T follicular helper cell (primary cell): ENCODE data around the gene BCDIN3D.
A peak's percentile ranks its signal among the peaks of the same experiment; 100 is the strongest.
"Not testable (repeated sequence)": the region's sequence is repeated elsewhere in the genome, so short reads cannot be mapped to it uniquely, and the experiment has no call there.

ENCODE experiments used
- DNase-seq: peaks from one replicate; pipeline ENCODE4 v3.0.0-alpha.2; 2020; ENCODE audit warnings: low read depth
- total RNA-seq, 2 experiments: gene quantifications; one replicate each; lab custom pipeline; 2026; lab: John Stamatoyannopoulos, UW

BCDIN3D gene
- 10.8 to 20.2 reads per million in 2 experiments for total RNA-seq

DNA sequence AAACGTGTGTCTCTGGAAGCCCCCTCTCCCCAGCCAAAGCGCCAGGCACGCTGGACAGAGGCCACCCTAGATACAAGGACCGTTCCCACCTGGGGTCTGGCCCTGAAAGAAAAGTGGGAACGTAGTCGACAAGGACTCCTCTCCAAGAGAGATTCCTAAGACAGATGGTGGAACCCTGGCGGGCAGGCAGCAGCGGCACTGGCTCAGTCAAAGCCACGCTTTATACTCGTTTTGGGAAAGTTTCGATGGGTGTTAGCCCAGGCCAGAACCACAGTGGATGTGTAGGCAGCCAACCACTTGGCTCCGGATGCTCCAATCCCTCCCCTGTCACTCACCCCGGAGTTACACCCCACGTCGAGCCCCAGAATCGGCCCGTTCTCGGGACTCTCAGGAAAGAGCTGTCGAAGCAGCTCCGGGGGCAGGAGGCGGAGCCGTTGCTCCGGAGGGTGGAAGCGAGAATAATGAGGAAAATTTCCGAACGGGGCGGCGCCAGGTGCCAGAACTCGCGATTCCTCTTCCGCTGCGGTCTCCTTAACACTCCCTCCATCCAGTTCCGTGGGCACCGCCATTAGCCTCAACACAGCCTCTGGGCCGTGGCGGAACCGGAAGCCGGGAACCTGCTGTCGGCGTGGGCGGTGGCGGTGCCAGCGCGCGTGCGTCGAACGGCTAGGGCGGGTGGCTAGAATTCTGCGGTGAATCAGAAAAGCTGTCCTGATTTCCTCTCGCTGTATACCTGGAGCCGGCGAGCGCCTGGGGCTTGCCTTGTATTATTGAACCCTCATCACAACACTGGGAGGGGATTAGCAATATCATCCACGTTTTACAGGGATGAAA is at the start of gene BCDIN3D:
BCDIN3D (minus strand) TSS at position 588 of the 834 bp plus-strand sequence; CDS start at position 569, 19 bp downstream.
- DNase-seq = peak; percentile 86

- no peak for DNase-seq
Measured at GRCh38 chr12:49892084-49892731, 49.3 kb upstream of the BCDIN3D start.

GRCh38 chr12:49891476-49891875 is 48.6 kb upstream of the BCDIN3D start:
- no peak for DNase-seq

GRCh38 chr12:49891012-49891411 is 48.1 kb upstream of the BCDIN3D start:
- DNase-seq = no peak

GRCh38 chr12:49890096-49890461 is 47.2 kb upstream of the BCDIN3D start:
- DNase-seq = no peak

GRCh38 chr12:49889361-49890095 is 46.6 kb upstream of the BCDIN3D start:
- DNase-seq = no peak

DNA sequence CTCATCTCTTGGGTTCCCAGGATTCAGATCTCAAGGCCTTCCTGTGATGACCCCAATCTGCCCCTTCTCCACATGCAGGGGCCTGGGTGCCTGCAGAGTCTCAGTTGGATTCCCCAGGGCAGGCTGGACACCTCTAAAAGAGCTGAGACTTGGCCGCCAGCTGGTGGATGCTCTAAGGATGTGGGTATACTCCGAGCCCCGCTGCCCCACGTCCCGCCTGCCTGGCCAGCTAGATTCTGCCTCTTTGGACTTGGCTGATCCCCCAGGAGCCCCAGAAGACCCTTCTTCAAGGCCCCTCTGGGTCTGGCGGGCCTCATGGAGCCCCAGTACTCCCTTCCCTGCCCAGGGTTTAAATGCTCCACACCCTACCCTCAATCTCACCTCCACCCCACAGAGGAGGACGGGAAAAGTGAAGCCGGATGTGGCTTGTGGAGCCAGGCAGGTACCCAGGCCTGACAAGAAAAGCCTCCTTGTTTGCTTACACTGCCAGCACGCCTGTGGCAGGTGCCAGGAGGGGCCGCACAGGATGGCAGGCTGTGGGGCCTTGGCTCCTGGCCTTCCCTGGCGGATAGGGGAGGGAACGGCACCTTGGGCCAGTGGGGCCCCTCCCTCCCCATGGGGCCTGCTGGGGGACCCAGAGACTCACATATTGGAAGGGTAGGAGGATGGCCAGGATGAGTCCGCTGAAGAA is 45.7 kb upstream of the BCDIN3D start:
- no peak for DNase-seq

- no peak for DNase-seq
Measured at GRCh38 chr12:49887536-49888401, 44.9 kb upstream of the BCDIN3D start.

- no peak for DNase-seq
Measured at GRCh38 chr12:49887091-49887490, 44.2 kb upstream of the BCDIN3D start.

- no peak for DNase-seq
Measured at GRCh38 chr12:49885663-49886461, 43.0 kb upstream of the BCDIN3D start.

DNA sequence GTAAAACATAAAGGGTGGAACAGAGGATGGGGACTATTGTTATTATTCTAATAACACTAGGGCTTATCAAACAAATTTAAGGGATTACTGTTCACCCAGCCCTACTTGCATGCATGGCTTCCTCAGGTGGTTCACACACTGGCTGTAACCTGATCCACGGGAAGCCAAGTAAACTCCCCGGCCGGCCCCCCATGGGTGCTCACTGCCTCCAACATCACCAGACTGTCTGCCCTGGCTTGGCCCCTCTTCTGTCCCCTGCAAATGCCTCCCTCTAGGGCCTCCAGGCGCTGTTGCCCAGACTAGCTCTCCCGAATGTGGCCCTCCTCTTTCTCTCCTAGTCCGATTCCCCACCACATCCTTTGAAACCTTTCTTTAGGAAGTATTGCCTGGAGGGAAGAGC is 42.2 kb upstream of the BCDIN3D start:
- no peak for DNase-seq

DNA sequence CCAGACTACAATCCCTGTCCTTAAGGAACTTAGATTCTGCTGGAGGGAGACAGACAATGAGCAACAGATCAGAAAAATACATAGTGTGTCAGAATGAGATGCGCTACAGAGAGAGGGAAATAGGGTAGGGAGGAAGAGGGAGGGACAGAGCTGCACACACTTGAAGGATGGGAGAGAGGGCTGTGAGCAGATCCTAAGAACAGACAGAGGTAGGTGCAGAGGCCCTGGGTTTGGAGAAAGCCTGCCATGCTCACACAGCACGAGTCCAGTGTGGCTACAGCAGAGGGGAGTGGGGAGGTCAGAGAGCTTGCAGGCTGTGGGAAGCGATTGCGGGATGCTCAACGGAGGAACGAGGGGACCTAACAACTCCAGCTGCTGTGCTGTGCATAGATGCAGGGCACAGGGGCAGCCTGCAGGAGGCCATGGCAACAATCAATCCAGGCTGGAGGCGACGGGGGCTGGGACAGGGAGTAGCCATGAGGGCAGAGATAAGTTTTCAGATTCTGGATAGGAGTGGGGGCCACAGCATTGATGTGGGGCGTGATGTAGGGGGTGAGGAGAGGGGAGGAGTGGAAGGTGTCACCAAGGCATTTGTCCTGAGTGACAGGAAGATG is 40.1 kb upstream of the BCDIN3D start:
- DNase-seq = no peak

DNA sequence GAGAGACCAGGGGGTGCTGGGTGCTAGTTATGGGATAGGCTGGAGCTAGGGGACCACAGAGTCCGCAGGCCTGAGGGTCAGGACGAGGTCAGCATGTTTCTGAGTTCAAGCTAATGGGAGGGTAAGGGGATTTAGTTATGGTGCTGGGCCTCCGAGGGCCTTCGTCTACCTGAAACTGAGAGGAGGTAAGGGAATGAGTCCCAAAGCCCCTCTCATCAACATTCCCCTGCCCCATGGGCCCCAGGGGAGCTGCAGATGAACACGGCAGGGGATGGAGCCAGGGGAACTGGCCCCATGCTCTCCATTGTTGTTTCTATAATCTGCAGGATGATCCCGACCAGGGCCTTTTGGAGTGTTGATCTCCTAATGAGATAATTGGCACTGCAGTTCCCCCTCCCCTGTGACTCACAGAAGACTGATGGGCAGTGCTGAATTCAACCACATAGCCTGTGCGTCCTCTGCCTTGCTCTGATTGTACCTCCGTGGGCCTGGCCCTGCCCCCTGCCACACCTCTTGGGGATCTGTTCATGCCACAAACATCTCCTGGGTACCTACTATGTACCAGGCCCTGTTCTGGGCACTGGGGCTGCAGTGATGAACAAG is 39.4 kb upstream of the BCDIN3D start:
- DNase-seq = no peak

- no peak for DNase-seq
Measured at GRCh38 chr12:49881415-49882247, 38.7 kb upstream of the BCDIN3D start.

- DNase-seq = no peak
Measured at GRCh38 chr12:49880756-49881414, 38.0 kb upstream of the BCDIN3D start.

GRCh38 chr12:49879065-49879464 is 36.2 kb upstream of the BCDIN3D start:
- not testable (repeated sequence) for DNase-seq

DNA sequence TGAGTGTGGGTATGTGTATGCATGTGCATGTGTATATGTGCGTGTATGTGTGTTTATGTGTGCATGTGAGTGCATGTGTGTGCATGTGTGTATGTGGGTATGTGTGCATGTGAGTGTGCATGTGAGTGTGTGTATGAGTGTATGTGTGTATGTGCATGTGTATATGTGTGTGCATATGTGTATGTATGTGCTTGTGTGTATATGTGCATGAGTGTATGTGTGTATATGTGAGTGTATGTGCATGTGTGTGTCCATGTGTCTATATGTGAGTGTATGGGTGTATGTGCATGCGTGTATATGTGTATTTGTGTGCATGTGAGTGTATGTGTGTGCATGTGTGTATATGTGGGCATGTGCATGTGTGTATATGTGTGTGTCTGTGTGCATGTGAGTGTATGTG is 35.1 kb upstream of the BCDIN3D start:
- no peak for DNase-seq

DNA sequence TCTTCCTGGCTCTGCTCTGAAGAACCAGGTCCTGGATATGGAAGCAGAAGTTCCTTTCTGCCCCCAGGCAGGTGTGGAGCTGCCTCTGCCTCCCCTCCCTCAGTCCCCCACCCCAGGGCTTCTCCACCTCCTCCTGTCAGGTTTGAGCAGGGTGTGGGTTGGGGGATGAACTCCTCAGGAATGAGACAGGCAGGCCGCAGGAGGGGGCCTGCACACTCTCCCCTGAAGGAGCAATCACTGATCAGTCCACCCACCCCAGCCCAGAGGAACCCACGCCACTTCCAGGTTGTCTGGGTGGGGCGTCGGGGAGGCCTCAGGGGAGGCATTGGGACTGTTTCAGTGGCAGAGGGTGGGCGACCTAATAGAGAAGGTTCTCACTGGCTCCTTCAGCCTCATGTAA is 34.2 kb upstream of the BCDIN3D start:
- no peak for DNase-seq
